Renal cortex interstitium (tissue), 11 donors: ENCODE data around the gene ANKRD2. TPM values are rescaled to one million over a fixed set of nuclear protein-coding genes. Genes with fewer than 3 reads are reported as not detected.
A peak's percentile ranks its signal among the peaks of the same experiment; 100 is the strongest.
"Not testable (repeated sequence)": the region's sequence is repeated elsewhere in the genome, so short reads cannot be mapped to it uniquely, and the experiment has no call there.

Experiments
- DNase-seq, 11 donors: peaks; one replicate each; pipeline ENCODE4 v3.0.0-alpha.2; 2013; ENCODE audit warnings: low read depth in 9 of 11, low spot score in 4 of 11; ENCODE audit errors: extremely low read depth in 1 of 11
- polyA plus RNA-seq, 3 donors: library from polyadenylated mRNA; unstranded; fragments of 120-200 nt; gene quantifications; one replicate each; pipeline ENCODE4 v1.2.1, GENCODE V29; 2013; ENCODE audit not compliant: insufficient read length in 3 of 3

The ANKRD2 gene
- polyA plus RNA-seq, 3 donors: 0.42 to 0.65 (median 0.60) TPM

DNA sequence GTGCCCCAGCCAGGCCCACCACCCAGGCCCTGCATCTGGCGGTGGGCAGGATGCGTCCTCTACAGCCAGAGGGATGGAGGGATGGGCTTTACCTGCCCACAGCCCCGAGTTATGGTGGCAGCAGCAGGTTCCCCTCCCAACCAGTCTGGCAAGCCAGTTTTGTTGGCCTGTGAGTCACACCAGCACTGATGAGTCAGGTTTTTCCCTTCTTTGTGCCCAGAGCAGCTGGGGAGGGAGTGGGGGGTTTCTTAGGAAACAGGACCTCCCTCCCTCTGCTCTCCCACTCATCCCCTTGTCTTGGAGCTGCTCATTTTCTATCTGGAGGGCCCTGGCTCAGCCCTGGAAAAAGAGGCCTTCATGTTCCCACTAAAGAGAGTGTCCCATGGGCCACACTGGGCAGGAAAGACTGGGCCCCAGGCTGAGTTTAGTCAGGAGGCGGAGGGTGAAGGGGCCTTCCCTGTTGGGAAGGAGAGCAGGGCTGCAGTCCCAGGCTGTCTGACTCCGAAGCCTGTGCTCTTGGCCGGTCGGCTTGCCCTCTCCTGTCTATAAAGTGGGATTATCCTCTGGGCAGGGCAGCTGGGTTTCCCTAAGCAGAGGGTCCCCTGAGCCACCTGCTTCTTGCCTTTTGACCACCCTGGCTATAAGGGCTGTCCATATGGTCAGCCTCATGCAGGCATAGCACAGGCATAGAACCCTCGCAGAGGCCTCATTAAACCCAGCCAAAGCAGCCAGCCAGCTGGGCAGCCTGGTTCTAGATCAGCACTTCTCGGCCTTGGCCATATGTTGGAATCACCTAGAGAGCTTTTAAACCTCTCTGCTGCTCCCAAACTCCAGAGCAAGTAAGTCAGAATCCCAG lies 30.2 kb upstream of the ANKRD2 start:
- no peak for DNase-seq

DNA sequence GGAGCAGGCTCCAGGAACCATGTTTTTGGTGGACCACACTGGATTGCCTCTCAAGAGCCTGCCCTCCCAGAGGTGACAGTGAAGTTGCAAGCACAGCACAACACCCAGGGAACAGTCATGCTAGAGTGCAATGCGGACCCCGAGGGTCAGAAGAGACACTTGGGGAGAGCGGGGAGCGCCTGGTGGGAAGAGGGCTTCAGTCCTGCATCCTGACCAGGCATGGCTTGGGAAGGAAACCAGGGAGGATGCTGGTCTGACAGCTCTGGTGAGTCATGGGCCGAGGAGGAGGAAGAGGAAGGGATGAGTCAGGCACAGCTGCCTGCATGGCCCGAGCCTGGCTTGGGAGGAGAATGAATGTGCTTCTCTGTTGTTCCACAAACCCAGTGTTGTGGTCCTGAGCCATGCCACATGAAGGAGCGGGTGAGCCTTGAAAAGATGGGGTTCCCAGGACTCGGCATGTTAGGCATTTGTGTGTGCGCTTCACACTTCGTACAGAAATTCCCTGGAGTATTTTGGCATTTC lies 29.5 kb upstream of the ANKRD2 start:
- DNase-seq: no peak

DNA sequence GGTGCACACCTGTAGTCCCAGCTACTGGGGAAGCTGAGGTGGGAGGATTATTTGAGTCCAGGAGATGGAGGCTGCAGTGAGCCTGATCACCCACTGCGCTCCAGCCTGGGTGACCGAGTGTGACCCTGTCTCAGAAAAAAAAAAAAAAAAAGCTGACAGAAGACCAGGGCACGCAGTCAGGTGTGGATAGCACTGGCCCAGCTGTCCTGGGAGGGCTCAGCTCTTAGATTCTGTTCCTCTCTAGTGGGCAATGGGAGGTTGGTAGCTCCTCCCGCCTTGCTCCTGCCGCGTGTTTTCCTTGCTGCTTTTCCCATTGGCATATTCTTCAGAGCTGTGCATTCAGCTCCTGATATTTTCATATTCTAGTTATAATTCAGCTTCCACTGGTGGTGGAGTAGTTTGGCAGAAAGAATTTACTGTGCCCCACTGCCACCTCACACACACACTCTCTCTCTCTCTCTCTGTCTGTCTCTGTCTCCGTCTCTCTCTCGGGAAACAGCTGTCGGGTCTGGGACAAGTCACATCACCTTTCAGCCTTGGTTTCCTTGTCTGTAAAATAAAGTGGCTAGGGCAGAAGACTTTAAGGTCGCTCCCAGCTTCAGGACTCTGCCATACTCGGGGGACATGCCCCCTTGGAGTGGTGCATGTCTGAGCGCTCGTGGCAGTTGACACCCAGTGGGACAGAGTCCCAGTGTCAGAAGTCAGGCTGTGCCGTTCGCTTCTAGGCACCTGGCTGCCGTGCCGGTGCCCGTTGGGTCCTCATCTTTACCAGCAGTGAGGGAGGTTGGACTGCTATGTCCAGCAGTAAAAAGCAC lies 25.9 kb upstream of the ANKRD2 start:
- DNase-seq: no peak

DNA sequence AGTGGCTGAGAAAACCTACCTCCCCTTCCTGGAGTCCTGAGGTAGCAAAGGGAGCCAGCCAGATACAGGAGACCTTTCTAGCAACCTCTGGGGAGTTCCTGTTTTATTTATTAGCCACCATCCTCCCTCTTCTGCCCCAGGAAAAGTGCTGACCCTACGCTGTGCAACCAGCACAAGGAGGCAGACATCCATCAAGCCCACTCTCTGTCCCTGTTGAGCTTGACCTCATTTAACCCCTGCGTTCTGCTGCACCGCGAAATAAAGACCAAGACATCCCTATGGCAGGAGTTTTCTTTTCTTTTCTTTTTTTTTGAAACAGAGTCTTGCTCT lies 25.3 kb upstream of the ANKRD2 start:
- DNase-seq: no peak

DNA sequence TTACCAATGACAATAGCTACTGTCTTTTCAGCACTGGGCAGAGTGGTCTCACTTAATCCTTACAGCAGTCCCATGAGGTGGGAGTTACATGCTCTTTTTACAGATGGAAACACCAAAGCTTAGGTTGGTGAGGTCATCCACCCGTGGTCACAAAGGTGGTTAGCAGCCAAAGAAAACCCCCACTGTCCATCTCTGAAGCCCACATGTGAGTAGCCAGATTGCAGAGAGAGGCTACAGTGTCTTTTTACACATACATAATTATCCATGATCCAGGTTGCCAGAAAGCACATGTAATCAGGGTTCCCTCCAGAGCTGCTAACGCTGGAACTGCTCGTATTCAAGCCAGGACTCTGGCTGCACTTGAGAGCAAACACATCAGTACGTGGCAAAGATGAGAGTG lies 24.6 kb upstream of the ANKRD2 start:
- no peak for DNase-seq

DNA sequence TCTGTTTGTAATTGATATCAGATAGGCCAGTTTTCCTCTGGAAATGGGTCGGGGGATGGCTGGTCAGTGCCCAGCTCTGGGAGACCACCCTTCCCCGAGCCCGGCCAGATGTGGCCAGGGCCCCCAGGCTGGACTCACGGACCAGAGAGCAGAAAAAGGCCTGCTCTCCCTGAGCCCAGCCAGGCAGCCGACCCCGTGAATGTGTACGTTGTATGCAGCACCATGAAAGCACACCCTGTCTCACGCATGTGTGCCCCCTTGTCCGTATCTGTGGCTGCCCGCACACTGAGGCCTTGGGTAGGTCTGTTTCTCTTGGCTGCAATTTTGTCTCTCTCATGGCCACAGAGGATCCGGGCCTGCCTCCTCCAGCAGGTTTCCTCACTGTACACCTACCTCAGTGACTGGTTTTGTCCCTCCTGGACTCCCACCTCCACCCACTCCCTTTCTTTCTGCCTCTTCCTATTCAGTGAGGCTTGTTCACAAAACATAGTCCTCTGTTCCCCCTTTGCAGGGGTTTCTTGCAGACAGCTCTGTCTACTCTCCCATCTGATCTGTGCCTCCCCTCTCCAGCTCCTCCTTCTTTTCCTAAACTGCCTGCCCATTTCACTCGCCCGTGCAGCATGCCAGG lies 23.6 kb upstream of the ANKRD2 start:
- no peak for DNase-seq

DNA sequence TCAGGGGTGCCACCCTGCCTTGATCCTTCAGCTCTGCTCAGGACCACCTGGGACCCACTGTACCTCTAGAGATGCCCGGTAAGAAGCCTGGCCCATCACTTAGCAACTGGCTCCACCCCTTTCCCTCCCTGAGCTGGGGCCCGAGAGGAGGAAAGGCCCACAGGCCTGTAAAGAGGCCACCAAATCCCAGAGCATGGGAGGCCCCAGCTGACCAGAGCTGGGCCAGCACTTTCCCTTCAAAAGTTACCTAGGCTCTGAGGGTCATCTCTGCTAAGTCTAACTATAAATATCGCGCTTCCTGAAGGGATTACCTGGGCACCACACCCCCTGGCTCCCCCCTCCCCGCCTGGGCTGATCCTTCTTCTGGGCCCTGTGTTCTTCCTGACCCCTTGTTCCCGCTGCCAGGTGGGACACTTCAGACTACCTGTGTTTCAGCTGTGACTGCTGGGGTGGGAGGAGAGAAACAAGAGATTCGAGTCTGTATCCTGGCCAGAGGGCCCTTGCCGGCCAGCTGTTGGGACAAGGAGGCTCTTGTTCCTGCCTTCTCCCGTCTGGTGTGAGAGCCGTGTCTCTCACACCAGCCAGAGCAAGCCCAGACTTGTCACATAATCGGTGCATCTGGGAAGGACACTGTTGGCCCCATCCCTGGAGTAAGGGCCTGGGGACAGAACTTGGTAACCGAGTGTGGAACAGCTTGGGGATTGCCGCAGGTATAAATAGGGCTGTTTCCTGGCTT lies 22.8 kb upstream of the ANKRD2 start:
- no peak for DNase-seq

DNA sequence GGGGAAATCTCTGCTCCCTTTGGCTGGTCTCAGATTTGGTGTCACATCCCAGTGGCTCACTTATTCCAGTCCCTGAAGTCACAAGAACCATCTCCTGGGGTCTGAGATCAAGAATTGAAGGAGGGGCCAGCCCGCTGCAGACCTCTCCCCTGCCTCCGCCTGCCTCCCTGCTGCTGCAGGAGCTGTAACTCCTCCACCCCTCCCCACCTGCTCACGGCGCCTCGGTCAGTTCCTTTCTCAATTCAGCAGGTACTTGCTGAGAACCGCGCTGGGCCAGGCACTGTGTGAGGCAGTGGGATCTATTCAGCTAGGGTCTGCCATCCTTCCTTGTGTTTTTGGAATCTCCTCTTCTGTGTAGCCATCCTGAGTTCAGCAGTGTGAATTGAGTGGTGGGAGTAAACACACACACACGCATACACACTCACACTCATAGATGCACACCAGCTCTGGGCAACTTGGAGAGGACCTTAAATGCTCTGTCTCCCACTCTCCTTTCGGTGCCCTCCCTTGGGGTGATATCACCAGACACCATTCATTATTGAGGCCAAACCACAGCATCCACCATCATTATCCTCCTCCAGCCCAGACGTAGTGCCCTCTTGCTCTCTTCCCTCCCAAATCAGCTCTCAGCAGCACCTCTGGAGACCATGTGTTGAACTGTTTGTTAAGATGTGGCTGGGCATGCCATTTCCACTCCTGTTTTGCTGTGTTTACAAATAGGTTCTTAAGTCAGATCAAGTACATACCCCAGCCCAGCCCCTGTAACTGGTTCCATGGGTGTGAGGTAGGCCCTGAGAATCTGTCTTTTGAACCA lies 22.0 kb upstream of the ANKRD2 start:
- DNase-seq: no peak

DNA sequence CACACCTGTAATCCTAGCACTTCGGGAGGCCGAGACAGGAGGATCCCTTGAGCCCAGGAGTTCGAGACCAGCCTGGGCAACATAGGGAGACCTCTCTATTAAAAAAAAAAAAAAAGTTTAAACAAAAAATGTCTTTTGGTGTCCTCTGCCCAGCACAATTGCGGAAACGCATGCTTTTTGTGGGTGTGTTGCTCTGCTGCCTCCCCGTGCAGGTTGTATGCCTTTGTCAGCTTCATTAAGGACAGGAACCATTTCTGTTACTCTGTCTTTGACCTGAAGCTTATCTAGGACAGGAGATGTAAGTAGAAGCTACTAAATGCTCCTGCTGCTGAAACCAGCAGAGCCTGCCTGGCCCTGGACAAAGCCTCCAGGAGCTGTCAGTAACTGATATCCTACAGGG lies 21.3 kb upstream of the ANKRD2 start:
- DNase-seq: no peak

DNA sequence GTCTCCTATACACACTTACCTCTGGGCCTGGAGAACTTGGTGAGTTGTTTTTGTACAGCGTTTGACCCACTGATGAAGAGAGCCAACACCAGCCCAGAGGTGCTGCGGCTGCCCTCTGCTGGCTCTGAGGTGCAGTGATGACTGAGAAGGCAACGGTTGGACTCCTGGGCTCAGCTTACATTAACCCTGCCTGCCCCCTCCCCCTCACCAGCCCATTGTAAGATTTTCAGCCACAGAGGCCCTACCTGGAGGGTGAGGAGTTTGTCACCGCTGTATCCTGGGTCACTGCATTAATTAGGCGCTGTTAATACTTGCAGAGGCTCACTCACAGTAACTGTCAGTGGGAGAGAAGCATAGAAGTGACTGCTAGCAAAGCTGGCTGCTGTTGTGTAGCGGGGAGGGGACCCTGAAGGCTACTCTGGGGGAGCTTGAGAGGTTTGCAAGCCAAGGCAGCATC lies 19.0 kb upstream of the ANKRD2 start:
- DNase-seq: peak in 1 of 11 donors; percentile 50

DNA sequence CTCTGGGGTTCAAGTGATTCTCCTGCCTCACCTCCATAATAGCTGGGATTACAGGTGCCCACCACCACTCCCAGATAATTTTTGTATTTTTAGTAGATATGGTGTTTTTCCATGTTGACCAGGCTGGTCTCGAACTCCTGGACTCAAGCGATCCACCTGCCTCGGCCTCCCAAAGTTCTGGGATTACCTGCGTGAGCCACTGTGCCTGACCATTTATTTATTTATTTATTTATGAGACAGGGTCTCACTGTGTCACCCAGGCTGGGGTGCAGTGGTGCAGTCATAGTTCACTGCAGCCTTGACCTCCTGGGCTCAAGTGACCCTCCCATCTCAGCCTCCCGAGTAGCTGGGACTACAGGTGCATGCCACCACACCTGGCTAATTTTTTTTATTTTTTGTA lies 18.2 kb upstream of the ANKRD2 start:
- not testable (repeated sequence) for DNase-seq

DNA sequence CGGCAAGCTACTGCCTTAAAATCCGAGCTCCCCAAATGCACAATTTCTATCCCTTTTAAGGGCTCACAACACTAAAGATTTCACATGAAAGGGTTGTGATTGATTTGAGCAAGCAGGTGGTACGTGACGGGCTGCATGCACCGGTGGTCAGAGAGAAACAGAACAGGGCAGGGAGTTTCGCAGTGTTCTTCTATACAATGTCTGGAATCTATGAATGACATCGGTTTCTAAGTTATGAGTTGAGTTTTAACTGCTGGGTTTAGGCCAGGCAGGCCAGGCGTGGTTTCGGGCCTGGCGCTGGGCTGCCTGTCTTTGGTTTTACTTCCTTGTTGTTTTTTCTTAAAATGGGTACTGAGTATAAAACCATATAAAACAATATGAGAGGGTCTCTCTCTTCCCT lies 17.0 kb upstream of the ANKRD2 start:
- not testable (repeated sequence) for DNase-seq

DNA sequence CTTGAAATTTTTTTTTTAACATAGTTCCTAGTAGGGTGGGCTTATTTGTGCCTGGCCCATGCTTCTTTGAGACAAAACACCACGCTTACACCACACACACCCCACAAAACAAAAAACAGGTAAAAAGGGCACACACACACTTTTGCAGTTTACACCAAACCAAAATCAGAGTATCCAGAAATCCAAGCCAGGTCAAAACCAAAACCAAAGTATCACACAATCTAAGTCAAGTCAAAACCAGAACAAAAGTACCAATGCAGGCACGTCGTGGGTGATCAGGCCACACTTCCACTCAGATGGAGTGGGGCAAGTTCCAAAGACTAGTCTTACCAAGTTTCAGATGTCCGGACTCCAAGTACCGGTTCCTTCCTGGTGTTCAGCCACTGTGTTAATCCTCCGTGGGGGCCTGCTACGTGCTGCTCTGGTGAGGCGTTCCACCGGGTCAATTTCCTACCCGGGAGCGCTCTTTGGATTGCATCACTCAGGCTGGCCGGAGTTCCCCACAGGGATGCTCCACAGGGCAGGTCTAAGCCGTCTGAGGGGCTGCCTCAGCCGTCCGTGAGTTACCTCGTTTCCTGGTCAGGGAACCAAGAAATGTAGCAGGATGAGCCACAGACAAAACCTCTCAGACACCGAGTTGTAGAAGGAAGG lies 11.7 kb upstream of the ANKRD2 start:
- DNase-seq: not testable (repeated sequence)

DNA sequence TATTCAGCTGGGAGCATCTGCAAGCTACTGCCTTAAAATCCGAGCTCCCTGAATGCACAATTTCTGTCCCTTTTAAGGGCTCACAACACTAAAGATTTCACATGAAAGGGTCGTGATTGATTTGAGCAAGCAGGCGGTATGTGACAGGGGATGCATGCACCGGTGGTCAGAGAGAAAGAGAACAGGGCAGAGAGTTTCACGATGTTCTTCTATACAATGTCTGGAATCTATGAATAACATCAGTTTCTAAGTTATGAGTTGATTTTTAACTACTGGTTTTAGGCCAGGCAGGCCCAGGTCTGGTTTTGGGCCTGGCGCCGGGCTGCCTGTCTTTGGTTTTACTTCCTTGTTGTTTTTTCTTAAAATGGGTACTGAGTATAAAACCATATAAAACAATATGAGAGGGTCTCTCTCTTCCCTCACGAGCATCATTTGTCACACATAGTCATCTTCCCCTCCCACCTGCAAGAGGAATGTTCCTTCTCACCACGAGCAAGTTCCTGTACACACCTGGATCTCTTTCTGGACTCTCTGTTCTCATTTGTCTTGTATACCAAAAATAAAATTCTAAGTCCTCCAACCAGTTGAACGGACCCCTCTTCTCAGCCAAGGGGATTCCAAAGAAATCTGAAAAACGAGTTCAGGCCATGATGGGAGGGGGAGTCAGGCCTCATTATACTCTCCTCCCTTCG lies 11.0 kb upstream of the ANKRD2 start:
- DNase-seq: not testable (repeated sequence)

DNA sequence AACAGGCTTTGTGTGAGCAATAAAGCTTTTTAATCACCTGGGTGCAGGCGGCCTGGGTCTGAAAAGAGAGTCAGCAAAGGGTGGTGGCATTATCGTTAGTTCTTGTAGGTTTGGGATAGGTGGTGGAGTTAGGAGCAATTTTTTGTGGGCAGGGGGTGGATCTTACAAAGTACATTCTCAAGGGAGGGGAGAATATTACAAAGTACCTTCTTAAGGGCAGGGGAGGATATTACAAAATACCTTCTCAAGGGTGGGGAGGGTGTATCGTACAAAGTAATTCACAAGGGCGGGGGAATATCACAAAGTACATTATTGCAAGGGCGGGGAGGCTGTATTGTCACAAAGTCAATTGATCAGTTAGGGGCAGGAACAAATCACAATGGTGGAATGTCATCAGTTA lies 10.2 kb upstream of the ANKRD2 start:
- DNase-seq: not testable (repeated sequence)

DNA sequence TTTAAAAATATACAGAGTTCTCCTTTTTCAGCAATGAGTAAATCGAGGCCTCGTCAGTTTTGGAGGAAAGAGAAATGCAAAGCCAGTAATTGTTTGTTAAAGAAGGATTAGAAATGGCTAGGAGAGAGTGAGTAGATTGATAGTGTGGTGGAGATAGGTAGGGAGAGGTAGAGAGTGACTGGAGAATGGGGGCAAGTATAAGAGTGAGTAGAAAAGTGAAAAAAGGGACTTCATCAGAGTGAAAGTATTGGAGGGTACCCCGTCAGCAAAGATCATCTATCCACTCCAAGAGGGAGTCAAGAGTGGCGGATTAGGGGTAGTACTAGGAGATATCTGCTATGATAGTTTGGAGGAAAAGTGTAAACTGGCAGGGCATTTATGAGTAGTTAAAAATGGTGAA lies 9.2 kb upstream of the ANKRD2 start:
- DNase-seq: no peak

DNA sequence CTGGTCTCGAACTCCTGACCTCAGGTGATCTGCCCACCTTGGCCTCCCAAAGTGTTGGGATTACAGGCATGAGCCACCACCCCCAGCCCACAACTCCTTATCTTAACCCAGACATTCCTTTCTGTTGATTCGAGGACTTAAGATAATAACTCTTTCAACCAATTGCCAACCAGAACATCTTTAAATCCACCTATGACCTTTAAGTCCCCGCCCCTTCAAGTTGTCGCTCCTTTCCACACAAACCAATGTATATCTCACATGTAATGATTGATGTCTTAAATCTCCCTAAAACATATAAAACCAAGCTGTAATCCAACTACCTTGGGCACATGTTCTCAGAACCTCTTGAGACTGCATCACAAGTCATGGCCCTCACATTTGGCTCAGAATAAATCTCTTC lies 7.8 kb upstream of the ANKRD2 start:
- DNase-seq: no peak
